HTR-8/SVneo (cell line): ENCODE results near the gene MGAT5.
"Not testable (repeated sequence)": the region's sequence is repeated elsewhere in the genome, so short reads cannot be mapped to it uniquely, and the experiment has no call there.

Source experiments
- DNase-seq: peaks from one replicate; pipeline ENCODE4 v3.0.0; 2011; ENCODE audit warnings: low spot score, mixed read lengths; ENCODE audit not compliant: insufficient read length
- FAIRE-seq: peaks from 2 replicates; lab custom pipeline; 2011; peaks lifted over from hg19 to GRCh38; lab: Jason Lieb, UNC

The MGAT5 gene

GRCh38 chr2:134275058-134275862 lies 21.4 kb downstream of the MGAT5 start:
- no peak for FAIRE-seq
- no peak for DNase-seq

- no peak for FAIRE-seq
- DNase-seq = no peak
Measured at GRCh38 chr2:134276381-134277172, 22.7 kb downstream of the MGAT5 start.

DNA sequence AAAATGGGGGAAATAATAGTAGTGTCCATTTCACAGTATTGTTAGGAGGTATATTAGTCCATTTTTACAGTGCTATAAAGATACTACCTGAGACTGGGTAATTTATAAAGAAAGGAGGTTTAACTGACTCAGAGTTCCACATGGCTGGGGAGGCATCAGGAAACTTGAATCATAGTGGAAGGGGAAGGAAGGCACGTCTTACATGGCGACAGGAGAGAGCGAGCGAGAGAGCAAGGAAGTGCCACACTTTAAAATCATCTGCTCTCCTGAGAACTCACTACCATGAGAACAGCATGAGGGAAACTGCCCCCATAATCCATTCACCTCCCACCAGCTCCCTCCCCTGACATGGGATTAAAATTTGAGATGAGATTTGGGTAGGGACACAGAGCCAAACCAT lies 23.4 kb downstream of the MGAT5 start:
- DNase-seq (no peak), FAIRE-seq (no peak)

GRCh38 chr2:134278553-134278952 lies 24.7 kb downstream of the MGAT5 start:
- FAIRE-seq (no peak), DNase-seq (no peak)

- FAIRE-seq (no peak), DNase-seq (no peak)
Measured at GRCh38 chr2:134279417-134279816, 25.5 kb downstream of the MGAT5 start.

- DNase-seq = no peak
- no peak for FAIRE-seq
Measured at GRCh38 chr2:134280231-134280630, 26.4 kb downstream of the MGAT5 start.

GRCh38 chr2:134280726-134281125 lies 26.9 kb downstream of the MGAT5 start:
- DNase-seq (no peak), FAIRE-seq (peak; percentile 38)

DNA sequence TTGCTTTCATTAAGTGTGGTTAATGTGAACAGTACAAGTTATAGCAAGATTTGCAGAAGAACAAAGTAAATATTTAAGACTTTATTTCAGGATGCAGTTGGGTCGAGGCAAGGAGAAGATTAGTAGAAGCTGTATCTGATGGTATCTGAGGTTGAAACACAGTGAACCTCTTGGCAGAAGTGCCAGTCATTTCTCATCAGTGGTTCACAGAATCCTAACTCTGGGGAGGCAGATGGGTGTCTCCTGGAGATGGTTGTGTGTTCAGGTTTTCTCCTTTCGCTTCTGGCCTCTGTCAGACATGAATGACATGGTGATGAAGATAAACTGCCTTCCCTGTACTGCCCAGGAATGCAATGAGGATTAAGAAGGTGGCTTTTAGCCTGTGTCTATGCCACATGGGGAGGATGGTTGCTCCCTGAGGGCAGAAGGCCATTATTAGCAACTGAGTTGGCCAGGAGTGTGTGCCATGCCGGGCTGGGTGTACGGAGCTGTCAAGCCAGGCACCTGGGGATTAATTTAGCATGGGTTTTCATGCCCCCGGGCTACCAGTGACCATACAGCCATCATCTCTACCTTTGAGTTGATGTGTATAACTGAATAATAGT lies 28.0 kb downstream of the MGAT5 start:
- no peak for FAIRE-seq
- DNase-seq = no peak

- FAIRE-seq = no peak
Measured at GRCh38 chr2:134282629-134283400, 28.9 kb downstream of the MGAT5 start.

GRCh38 chr2:134283661-134284060 lies 29.8 kb downstream of the MGAT5 start:
- DNase-seq (no peak), FAIRE-seq (no peak)

More at GRCh38 chr2:134282629-134283400, 28.9 kb downstream of the MGAT5 start:
- no peak for DNase-seq

GRCh38 chr2:134284119-134284670 lies 30.3 kb downstream of the MGAT5 start:
- no peak for FAIRE-seq

DNA sequence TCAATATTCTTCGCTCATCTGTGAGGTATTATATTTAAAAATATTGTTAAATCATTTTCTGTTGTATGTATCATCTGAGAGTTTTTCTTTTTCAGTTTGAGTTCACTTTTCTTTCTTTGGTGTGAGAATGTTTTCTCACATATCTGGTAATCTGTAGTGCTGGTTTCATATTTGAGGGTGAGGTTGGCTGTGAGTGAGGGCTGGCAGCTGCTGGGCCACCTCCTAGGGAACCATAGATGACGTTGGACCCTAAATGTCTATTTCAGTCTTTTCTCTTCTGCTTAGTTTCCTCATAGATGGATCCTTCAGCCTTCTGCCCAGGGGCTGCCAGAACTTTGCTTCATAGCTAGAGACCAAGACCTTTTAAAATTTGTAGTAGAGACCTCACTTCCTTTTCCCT lies 33.5 kb downstream of the MGAT5 start:
- FAIRE-seq = no peak
- no peak for DNase-seq

More at GRCh38 chr2:134284119-134284670, 30.3 kb downstream of the MGAT5 start:
- no peak for DNase-seq

DNA sequence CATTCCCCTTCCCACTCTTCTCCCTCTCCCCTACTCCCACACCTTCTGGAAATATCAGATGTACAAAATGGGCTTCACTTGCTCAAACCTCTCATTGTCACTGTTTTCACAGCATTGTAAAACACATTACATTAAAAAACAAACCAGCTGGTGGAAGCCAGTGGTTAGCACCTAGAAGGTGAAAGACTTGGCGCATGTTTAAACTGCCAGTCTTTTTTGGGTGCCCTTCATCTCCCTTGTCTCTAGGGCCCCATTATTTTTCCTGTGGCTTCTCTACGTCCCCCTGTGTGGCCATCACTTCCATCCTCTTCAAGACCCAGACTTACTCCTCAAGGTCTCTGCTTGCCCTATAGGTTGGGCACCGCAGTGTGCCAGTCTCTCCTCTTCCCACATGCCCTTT lies 34.9 kb downstream of the MGAT5 start:
- no peak for DNase-seq
- FAIRE-seq = no peak

DNA sequence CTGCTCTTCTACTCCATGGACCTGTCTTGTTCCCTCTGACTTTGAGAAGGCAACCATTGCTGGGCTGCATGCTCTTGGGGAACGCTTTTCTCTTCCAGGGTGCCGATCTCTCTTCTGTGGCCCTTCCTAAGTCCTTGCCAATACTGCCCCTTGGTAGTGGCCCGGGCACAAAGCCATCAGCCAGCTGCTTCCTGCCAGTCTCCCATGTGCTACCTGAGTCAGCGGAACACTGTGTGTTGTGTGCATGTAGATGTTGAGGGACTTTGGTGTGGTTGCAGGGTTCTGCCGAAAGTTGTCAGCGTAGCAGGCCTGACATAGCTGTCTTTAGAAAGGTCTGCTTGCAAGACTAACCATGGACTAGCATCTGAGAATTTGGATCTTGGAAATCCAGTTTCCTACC lies 35.4 kb downstream of the MGAT5 start:
- no peak for DNase-seq
- FAIRE-seq = no peak

DNA sequence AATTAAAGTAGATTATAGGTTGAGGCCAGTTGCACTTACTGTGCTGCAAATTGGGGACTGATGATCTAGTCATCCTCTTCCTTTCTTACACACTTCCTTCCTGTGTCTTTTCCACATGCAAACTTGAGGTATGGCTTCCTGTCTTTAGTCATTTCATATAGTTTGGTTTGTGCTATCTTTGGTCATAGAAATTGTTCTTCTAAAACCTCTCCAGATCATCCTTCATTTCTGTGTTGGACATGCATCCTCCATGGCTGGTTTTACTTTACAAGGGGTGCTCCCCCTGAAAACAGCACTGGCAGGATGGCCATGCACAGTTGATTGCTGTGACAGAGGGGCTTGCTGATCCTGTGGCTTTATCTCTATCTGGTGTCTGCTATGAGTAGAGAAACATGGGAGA lies 36.5 kb downstream of the MGAT5 start:
- DNase-seq (no peak), FAIRE-seq (no peak)

DNA sequence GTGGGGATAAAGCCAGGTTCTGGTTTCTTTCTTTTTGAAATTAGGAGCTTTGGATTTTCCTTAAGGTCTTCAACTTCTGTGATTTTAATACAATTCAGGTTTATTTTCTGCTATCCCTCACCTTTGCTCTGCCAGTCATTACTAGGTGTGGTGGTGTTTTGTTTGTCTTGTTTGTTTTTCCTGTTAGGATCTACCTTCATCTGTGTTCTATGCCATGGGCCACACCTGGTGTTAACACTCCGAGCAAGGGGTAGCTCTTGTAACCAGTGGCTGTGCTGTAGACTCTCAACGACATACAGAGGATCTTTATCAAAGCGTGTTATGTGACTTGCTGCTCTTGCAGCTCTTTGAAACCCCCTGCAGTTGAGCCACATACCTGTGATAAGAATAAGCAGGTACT lies 38.6 kb downstream of the MGAT5 start:
- FAIRE-seq = no peak
- DNase-seq = no peak

DNA sequence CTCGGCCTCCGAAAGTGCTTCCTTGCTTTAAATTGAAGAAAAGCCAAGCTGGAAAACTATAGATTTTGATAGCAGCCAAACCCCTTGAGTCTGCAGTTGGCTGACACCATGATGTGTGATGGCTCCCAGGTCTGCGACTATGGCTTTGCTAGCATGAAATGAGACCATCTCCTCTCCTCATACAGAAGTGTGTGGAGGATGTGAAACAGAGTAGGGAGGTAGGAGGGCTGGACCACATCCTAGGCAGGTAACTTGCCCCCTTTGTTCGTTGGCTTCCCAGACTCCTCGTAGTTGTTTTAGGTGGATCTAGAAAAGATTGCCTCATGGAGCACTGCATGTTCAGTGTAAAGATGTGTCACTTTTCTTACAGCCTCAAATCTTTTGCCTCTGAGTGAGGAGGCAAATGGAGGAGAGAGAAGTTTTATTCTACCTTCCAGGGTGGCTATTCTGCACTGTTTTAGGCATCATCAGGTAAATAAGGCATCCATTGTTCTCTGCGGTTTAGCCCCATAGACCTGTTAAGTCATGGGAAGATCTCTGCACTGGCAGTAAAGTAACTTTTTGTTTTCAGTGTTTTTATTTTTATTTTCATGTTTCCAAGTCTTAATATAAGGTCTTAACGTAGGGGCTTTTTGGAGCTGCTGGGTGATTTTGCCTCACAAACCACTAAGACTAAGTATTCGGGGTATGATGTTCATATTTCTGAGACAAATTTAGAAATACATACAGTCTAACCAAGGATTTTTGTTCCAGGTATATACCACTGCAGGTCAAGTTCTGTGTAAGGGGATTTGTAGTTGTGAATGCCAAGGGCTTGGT lies 40.1 kb downstream of the MGAT5 start:
- no peak for DNase-seq
- no peak for FAIRE-seq

DNA sequence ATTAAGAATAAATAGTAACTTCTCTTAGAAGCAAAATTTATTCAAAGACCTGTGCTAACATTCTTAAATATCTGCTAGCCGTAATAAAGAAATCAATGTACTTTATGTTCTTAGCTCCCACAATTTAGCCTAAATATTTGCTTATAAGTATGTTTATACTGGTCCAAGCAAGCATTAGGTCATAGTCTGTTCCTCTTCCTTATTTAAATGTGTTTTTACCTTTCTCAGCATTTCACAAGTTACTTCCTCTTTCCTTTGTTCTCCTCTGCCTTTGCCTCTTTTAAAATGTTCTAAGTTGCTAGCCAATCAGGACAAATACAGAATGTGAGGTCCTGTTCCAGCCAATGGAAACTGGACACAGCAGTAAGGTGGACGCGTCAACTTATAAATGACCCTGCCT lies 40.7 kb downstream of the MGAT5 start:
- not testable (repeated sequence) for DNase-seq, FAIRE-seq

DNA sequence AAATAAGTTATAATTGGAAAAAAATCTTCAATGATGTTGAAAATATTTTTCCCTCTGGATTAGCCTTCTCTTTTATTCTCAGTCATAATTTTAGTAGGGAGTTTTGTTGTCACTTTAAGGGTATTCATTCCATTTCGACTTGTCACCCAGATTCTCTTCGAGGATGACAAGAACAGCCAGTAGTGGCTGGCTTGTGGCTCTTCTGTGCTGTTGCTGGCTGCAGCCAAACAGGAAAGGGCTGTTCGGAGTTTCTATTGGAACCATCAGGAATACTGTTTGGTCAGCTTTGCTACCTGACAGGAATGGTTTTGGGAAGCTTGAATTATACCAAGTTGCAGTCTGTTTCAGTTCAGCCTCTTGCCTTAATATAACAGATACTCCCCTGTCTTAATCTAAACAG lies 41.6 kb downstream of the MGAT5 start:
- FAIRE-seq (no peak), DNase-seq (no peak)
